DMS153 treated with DMSO at 0.1 percent for 48 hours (cell line): ENCODE data around the gene PSMB7.

Source experiments
- DNase-seq: peaks from one replicate; lab custom pipeline; 2025; ENCODE audit not compliant: unreplicated experiment; lab: John Stamatoyannopoulos, UW

PSMB7 gene

GRCh38 chr9:124415102-124415851 lies at the start of gene PSMB7:
TSS of gene PSMB7 (minus strand) at chr9:124415442. CDS start at chr9:124415425, 17 bp downstream.
- DNase-seq, result peak; percentile 97

GRCh38 chr9:124462739-124463138 lies 47.5 kb upstream of the PSMB7 start:
- DNase-seq, result no peak

GRCh38 chr9:124458441-124458840 lies 43.2 kb upstream of the PSMB7 start:
- no peak for DNase-seq

DNA sequence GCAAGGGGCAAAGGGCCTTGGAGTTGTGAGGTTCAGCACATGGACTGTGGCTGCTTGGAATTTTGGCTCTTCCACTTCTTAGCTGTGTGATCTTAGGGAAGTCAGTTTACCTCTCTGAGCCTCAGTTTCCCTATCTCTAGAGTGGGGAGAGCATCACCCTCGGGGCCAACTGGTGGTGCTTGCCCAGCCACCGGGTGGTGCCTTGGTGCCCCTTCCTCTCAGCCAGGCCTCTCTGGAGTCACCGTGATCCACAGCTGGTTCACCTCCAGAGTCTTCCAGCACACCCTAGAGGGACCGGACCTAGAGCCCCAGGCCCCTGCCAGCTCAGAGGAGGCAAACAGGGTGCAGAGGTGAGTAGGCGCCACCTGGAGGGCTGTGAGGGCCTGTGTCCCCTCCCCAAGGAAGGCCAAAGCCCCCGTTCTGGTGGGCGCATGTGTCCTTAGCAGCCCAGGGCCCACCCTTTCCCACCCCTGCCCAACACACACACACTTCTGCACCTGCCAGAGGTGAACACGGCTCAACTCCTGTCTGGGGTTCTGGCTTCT lies 42.7 kb upstream of the PSMB7 start:
- no peak for DNase-seq

DNA sequence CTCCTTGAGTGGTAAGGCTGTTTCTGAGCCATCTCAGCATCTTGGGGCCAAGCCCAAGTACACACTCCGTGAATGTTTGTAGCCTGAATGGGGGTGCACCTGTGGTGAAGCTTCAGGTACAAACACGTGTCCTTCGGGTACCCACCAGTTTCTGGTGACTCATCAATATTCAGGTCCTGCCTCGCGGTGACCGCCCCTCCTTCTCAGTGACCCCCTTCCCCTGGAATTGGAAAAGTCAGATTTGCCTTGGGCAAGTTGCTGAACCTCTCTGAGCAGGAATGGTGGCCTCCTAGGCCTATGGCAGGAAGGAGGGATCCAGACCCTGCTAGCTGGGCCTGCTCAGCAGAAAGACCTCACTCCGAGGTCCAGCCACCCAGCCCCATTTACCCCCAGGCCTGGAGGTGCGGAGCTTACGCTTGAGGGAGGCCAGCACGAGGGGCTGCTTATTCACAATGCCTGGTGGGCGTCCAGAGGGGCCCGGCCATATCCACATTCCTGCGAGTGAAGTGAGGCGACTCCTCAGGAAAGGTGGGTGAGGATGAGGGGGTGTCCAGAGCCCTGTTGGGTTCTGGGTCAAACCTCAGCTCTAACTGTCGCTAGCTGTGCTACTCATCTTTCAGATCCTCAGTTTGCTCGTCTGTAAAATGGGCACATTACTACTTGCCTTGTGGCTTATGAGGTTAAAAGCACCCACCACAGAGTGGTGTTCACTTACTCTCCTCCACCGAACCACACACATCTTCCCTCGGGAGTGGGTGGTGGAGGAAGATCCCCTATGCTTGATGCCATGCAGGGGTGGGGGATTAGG lies 42.0 kb upstream of the PSMB7 start:
- no peak for DNase-seq

- no peak for DNase-seq
Measured at GRCh38 chr9:124456341-124457078, 41.3 kb upstream of the PSMB7 start.

- no peak for DNase-seq
Measured at GRCh38 chr9:124455820-124456219, 40.6 kb upstream of the PSMB7 start.

DNA sequence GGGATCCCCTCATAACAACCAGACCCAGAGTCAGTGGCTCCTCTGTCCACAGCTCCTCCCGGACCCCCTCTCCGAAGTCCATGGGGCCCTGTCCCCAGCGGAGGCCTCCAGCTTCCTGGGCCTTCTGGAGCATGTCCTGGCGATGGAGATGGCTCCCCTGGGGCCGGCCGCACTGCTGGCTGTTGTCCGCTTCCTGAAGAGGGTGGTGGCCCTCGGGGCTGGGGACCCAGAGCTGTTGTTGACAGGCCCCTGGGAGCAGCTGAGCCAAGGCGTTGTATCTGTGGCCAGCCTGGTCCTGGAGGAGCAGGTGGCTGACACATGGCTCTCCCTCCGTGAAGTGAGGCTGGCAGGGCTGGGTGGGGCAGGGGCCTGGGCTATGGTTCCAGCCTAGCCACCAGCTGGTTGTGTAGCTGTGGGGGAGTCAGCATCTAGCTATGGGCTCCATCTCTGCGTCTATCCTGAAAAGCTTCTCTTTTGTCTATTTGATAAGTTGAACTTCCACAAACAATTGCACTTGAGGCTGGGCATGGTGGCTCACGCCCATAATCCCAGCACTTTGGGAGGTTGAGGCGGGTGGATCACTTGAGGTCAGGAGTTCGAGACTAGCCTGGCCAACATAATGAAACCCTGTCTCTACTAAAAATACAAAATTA lies 39.7 kb upstream of the PSMB7 start:
- DNase-seq, result no peak

DNA sequence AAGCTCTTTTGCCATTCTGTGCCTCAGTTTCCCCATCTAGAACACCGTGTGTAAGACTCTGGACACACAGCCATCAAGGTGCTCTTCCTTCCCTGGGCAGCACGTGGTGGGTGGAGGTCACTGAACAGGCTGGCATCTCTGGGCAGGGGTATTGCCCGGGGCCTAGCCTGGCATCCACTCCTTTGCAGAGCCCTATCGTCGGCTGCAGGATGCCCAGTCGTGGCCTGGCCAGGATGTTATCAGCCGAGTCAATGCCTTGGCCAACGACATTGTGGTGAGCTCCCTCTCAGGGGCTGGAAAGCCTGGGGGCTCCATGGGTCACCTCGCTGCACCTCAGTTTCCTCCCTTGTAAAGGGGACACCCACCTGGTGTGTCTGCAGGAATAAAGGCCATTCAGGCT lies 39.1 kb upstream of the PSMB7 start:
- DNase-seq, result no peak

DNA sequence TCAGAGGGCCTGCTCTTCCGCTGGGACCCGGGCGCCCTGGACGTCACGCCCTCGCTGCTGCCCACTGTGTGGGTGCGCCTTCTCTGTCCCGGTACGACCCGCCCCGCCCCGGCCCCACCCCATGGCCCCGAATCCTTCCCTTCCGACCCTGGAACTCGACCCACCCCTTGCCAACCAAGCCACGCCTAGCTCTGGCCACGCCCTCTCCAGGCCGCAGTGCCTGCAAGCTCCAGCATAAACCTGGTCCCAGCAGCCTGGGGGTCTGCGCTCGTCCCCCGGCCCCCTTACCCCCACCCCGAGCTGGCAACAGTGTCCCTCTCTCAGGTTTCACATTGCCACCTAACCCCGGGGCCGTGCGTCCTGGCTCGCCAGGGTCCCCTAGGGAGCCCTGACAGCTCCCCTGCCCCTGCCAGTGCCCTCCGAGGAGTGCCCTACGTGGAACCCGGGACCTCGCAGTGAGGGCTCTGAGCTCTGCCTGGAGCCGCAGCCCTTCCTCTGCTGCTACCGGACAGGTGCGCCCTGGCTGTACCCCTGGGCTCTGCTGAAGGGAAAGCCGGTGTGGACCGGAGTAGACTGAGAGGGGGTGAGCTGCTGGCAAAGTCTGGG lies 38.4 kb upstream of the PSMB7 start:
- DNase-seq, result no peak

DNA sequence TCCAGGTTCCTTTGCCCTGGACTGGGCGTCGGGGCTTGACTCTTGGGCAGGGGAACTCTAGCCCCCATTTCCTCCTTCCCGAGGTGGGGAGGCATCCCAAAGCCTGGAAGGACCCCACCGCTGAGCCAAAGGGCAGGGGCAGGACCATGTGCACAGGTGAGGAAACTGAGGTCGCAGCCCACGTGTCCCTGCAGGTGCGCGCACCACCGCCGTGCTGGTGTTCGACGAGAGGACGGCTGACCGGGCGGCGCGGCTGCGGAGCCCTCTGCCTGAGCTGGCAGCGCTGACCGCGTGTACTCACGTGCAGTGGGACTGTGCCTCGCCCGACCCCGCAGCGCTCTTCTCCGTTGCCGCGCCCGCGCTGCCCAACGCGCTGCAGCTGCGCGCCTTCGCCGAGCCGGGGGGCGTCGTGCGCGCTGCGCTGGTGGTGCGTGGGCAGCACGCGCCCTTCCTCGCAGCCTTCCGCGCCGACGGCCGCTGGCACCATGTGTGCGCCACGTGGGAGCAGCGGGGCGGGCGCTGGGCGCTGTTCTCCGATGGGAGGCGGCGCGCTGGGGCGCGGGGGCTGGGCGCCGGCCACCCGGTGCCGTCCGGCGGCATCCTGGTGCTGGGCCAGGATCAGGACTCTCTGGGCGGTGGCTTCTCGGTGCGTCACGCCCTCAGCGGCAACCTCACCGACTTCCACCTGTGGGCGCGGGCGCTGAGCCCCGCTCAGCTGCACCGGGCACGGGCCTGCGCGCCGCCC lies 37.8 kb upstream of the PSMB7 start:
- DNase-seq, result no peak

- no peak for DNase-seq
Measured at GRCh38 chr9:124452326-124452725, 37.1 kb upstream of the PSMB7 start.

DNA sequence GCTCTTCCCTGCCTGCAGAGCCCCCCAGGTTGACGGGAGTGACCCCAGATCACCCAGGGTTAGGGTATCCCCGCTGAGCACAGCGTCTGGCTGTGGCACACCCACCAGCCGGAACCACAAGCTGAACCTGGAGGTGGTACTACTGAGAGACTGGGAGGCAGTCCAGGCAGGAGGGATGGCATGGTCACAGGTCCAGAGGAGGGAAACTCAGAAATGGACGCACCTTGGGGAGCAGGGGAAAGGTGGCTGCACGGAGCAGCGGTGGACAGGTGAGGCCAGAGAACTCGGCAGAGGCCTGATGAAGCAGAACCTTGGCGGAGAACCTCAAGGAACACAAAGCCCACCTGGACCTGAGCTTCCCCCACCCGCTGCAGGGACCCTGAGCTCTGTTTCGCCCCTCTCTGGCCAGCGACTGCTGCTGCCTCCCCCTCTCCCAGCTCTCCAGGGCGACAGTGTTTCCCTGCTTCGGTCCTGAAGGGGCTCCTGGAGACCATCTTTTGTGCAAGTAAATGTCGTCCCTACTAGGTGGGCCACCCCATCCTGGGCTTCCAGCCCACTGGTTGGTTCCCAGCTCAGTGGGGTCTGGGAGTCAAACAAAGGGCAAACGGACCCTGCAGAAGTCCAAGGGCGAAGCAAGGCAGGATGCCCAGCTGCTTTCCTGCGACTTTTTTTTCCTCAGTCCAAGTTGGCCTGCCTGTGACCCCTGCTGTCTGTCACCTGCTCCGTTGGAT lies 35.9 kb upstream of the PSMB7 start:
- no peak for DNase-seq

DNA sequence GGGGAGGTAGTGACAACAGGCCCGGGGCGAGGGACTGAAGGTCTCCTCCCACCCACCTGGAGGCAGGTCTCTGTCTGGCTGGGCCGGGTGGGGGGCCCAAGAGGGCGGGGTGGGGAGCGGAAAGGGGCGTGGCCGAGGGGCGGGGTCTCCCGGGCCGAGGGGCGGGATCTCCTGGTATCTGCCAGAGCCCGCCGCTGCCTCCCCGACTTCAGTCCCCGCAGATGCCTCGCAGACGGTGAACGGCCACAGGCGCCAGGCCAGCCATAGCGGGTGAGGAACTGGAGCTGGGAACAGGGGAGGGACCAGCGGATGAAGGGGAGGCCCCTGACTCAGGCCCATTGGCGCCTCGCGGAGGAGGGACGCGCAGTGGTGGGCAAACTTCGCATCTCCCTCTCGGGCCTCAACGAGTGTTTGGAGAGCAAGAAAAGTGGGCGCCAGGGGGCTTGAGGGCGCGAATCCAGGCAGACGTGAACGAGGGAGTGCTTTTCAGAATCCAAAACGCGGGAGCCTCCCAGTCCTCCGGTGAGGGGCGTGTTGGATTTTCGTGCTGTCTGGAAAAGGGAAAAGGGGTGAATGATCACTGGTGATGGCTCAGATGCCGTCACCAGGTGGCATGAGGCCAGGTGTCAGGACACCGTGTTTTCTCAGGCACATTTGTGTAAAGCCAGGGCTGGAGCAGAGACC lies 35.1 kb upstream of the PSMB7 start, which contains the start of gene ADGRD2:
TSS of gene ADGRD2 (plus strand) at position 211 of the 684 bp plus-strand sequence. CDS start 1,216 bp downstream, outside the sequence.
- peak; percentile 57 for DNase-seq

- DNase-seq, result no peak
Measured at GRCh38 chr9:124449381-124450151, 34.3 kb upstream of the PSMB7 start.

DNA sequence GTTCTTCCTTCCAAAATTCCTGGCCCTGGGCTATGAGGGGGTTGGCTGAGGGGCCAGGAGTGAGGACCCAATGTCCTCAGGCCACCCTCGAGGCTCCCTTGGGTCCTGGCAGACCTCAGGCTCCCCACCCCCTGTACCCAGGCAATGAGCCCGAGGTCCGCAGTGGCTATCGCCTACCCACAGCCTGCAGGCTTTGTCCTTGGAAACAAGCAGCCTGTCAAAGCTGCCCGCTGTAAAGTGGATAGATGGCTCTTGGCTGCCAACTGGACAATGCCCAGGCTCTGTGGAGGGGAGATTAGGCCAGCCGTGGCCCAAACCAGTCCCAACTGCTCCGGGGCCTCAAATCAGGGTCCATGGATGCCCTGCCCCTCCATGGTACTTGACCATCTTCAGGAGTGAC lies 32.8 kb upstream of the PSMB7 start:
- DNase-seq, result no peak

- DNase-seq, result no peak
Measured at GRCh38 chr9:124447297-124447661, 32.0 kb upstream of the PSMB7 start.

- DNase-seq, result no peak
Measured at GRCh38 chr9:124444166-124444565, 28.9 kb upstream of the PSMB7 start.
